ENCODE measurements around the gene ATP13A3. TPM values are rescaled to one million over a fixed set of nuclear protein-coding genes. Genes with fewer than 3 reads are reported as not detected.
A peak's percentile ranks its signal among the peaks of the same experiment; 100 is the strongest.

Gene ATP13A3
- total RNA-seq, 1 donor from 2014 or later, result 171 TPM

DNA sequence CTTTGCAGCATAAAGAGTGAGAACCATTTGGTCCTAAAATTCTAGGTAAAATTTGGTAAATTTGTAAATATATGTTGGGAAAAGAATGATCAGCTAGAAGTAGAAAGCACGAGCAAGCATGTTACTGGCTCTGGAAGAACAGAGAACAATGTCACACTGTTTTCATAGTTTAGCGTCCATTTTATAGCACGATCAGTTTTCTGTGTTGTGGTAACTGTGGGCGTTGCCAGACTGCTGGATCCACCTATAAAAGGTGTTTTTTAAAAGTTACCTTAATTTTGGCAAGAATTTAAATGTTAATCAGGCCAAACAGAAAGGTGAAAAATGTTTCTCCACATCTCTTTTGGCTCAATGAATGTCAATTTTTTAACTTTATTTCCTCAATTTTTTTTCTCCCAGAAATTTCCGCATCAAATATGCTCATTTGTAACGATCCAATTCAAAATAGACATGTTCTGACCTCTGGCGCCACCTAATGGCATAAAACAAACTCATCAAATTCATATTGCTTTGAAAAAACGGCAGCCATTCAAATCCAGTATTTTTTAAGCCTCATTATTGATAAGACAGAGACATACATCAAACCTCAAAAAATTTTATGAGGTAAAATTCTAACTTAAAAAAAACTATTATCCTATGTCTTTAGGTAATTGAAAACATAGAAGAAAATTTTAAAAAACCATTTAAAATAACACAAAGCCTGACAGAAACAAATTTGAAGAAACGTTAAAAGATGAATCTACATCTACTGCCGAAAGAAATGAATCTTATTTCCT is 82.2 kb downstream of the ATP13A3 start:
- H3K27me3 ChIP-seq (ENCODE audit: control insufficient read depth, insufficient read depth, low read length), result no peaks in the 10 kb centered on the region
- TF ChIP-seq, protein P1, sequence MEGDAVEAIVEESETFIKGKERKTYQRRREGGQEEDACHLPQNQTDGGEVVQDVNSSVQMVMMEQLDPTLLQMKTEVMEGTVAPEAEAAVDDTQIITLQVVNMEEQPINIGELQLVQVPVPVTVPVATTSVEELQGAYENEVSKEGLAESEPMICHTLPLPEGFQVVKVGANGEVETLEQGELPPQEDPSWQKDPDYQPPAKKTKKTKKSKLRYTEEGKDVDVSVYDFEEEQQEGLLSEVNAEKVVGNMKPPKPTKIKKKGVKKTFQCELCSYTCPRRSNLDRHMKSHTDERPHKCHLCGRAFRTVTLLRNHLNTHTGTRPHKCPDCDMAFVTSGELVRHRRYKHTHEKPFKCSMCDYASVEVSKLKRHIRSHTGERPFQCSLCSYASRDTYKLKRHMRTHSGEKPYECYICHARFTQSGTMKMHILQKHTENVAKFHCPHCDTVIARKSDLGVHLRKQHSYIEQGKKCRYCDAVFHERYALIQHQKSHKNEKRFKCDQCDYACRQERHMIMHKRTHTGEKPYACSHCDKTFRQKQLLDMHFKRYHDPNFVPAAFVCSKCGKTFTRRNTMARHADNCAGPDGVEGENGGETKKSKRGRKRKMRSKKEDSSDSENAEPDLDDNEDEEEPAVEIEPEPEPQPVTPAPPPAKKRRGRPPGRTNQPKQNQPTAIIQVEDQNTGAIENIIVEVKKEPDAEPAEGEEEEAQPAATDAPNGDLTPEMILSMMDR (IDR thresholded peaks at IDR 0.05; ENCODE audit: insufficient read depth, low read length, severe bottlenecking), result peak; percentile 35
- DNase-seq (ENCODE audit: low read depth) (peak; percentile 54), FAIRE-seq (no peak)
- H3K4me3 ChIP-seq (ENCODE audit: low read depth, low read length), result no peak overlapping the region
- H3K36me3 ChIP-seq (ENCODE audit: control insufficient read depth, insufficient read depth, low read length), result peaks cover 2% of the 10 kb centered on the region

DNA sequence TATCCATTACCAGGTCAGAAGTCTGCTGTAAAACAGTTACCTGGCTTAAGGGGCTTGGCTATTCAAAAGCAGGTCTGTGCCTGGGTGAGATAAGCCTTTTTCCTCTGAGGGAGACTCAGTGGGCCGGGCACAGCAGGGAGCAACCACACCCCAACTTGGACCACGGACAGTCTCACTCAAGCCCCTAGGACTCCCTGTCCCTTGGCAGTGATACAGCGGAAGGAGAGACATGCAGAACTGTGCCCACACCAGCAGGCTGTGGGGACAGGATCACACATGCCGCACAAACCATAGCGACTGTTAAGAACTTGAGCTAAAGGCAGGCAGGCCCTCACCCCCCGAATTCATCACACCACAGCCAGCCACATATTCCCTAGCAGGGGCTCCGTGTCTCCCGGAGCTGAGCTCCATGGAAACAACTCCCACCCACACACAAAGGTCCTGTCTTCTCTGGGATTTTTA is 84.9 kb downstream of the ATP13A3 start:
- TF ChIP-seq, protein P1 (IDR thresholded peaks at IDR 0.05; ENCODE audit: insufficient read depth, low read length, severe bottlenecking), result no peak
- FAIRE-seq (no peak), DNase-seq (ENCODE audit: low read depth) (no peak)
- Histone ChIP-seq H3K4me3 (ENCODE audit: low read depth, low read length) (no peak overlapping the region), H3K36me3 (ENCODE audit: control insufficient read depth, insufficient read depth, low read length) (no peaks in the 10 kb centered on the region), H3K27me3 (ENCODE audit: control insufficient read depth, insufficient read depth, low read length) (peaks cover 12% of the 10 kb centered on the region)

- TF ChIP-seq, protein P1 (IDR thresholded peaks at IDR 0.05; ENCODE audit: insufficient read depth, low read length, severe bottlenecking), result no peak
- Histone ChIP-seq H3K27me3 (ENCODE audit: control insufficient read depth, insufficient read depth, low read length) (peaks cover 13% of the 10 kb centered on the region), H3K36me3 (ENCODE audit: control insufficient read depth, insufficient read depth, low read length) (no peaks in the 10 kb centered on the region), H3K4me3 (ENCODE audit: low read depth, low read length) (no peak overlapping the region)
- DNase-seq (ENCODE audit: low read depth) (no peak), FAIRE-seq (no peak)
Observed at GRCh38 chr3:194401346-194401745, 85.5 kb downstream of the ATP13A3 start.

DNA sequence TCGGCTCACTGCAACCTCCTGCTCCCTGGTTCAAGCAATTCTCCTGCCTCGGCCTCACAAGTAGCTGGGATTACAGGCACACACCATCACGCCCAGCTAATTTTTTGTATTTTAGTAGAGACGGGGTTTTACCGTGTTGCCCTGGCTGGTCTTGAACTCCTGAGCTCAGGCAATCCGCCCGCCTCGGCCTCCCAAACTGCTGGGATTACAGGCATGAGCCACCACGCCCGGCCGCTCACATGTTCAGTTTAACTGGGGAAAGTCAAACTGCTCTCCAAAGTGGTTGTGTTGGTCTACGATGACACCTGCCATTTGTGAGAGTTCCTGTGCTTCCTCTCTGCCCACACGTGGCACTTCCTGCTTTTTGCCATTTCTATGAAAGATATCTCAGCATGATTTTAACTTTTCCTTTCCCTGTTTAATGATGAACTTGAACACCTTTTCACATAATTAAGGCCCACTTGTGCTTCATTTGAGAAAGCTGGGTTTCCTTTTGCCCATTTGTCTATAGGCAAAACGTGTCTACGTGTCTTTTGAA is 86.9 kb downstream of the ATP13A3 start:
- TF ChIP-seq, protein P1 (IDR thresholded peaks at IDR 0.05; ENCODE audit: insufficient read depth, low read length, severe bottlenecking), result no peak
- peaks cover 13% of the 10 kb centered on the region for H3K27me3 ChIP-seq (ENCODE audit: control insufficient read depth, insufficient read depth, low read length)
- DNase-seq (ENCODE audit: low read depth) (no peak), FAIRE-seq (no peak)
- no peaks in the 10 kb centered on the region for H3K36me3 ChIP-seq (ENCODE audit: control insufficient read depth, insufficient read depth, low read length)
- H3K4me3 ChIP-seq (ENCODE audit: low read depth, low read length), result no peak overlapping the region

DNA sequence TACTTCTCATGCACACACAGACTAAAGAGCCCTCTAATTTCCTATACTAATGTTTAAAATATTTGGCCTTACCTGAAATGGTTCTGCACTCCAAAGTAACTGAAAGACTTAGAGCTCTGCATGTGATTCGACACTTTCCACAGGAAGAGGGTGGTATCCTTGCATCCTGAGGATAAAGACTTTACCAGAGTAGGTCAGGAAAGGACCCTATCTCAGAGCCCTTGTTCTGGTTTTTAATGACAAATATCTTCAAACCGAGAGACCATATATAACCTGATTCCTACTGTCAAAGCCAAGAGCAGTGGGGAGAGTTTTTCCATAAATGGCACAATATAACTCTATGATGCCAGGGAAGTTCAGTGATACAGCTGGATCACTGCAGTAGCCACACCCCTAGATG is 87.6 kb downstream of the ATP13A3 start, which contains the start of gene GP5:
Gene GP5 (minus strand): TSS at position 101 of the 400 bp plus-strand sequence. CDS start 984 bp downstream, outside the sequence.
- H3K36me3 ChIP-seq (ENCODE audit: control insufficient read depth, insufficient read depth, low read length), result no peaks in the 10 kb centered on the region
- peaks cover 13% of the 10 kb centered on the region for H3K27me3 ChIP-seq (ENCODE audit: control insufficient read depth, insufficient read depth, low read length)
- FAIRE-seq (no peak), DNase-seq (ENCODE audit: low read depth) (no peak)
- H3K4me3 ChIP-seq (ENCODE audit: low read depth, low read length), result no peak within 1 kb of the TSS
- TF ChIP-seq, protein P1 (IDR thresholded peaks at IDR 0.05; ENCODE audit: insufficient read depth, low read length, severe bottlenecking), result no peak
